ENCODE results near the gene ADCY9.

ADCY9 gene

GRCh38 chr16:4003576-4003975, 112.7 kb downstream of the ADCY9 start:
- DNase-seq (ENCODE audit: low read depth) = no peak

- no peak for DNase-seq (ENCODE audit: low read depth)
Measured at GRCh38 chr16:4003166-4003565, 113.1 kb downstream of the ADCY9 start.

GRCh38 chr16:4002121-4002520, 114.1 kb downstream of the ADCY9 start:
- DNase-seq (ENCODE audit: low read depth) = no peak

- DNase-seq (ENCODE audit: low read depth) = no peak
Measured at GRCh38 chr16:3999479-4000325, 116.5 kb downstream of the ADCY9 start.

GRCh38 chr16:3998793-3999478, 117.3 kb downstream of the ADCY9 start:
- DNase-seq (ENCODE audit: low read depth) = no peak

- DNase-seq (ENCODE audit: low read depth) = no peak
Measured at GRCh38 chr16:3997231-3997841, 118.9 kb downstream of the ADCY9 start.

- DNase-seq (ENCODE audit: low read depth) = no peak
Measured at GRCh38 chr16:3995001-3995400, 121.2 kb downstream of the ADCY9 start.

GRCh38 chr16:3993052-3993785, 123.0 kb downstream of the ADCY9 start:
- DNase-seq (ENCODE audit: low read depth) = no peak

- DNase-seq (ENCODE audit: low read depth) = no peak
Measured at GRCh38 chr16:3992297-3993051, 123.8 kb downstream of the ADCY9 start.

GRCh38 chr16:3988824-3989223, 127.4 kb downstream of the ADCY9 start:
- DNase-seq (ENCODE audit: low read depth) = no peak

- DNase-seq (ENCODE audit: low read depth) = no peak
Measured at GRCh38 chr16:3988011-3988410, 128.2 kb downstream of the ADCY9 start.

GRCh38 chr16:3987231-3987630, 129.0 kb downstream of the ADCY9 start:
- no peak for DNase-seq (ENCODE audit: low read depth)

GRCh38 chr16:3986235-3986544, 130.1 kb downstream of the ADCY9 start:
- DNase-seq (ENCODE audit: low read depth) = no peak

GRCh38 chr16:3984111-3985060, 131.9 kb downstream of the ADCY9 start:
- no peak for DNase-seq (ENCODE audit: low read depth)

- DNase-seq (ENCODE audit: low read depth) = no peak
Measured at GRCh38 chr16:3983081-3983520, 133.1 kb downstream of the ADCY9 start.

- no peak for DNase-seq (ENCODE audit: low read depth)
Measured at GRCh38 chr16:3982216-3982615, 134.0 kb downstream of the ADCY9 start.

- no peak for DNase-seq (ENCODE audit: low read depth)
Measured at GRCh38 chr16:3980253-3981111, 135.8 kb downstream of the ADCY9 start.

GRCh38 chr16:3979518-3979917, 136.7 kb downstream of the ADCY9 start:
- no peak for DNase-seq (ENCODE audit: low read depth)

GRCh38 chr16:3979070-3979469, 137.2 kb downstream of the ADCY9 start:
- no peak for DNase-seq (ENCODE audit: low read depth)

- no peak for DNase-seq (ENCODE audit: low read depth)
Measured at GRCh38 chr16:3977376-3977775, 138.9 kb downstream of the ADCY9 start.

Data from activated T-helper 1 cell treated with Interleukin-2 at 50 U/mL for 16 hours (primary cell).